HG03439 (cell line): ENCODE measurements around the gene EIF2AK3.

ENCODE experiments used
- ATAC-seq: cut with Tn5 transposase; IDR thresholded peaks from one replicate; pipeline ENCODE4 v1.9.1; 2021; ENCODE audit warnings: mild to moderate bottlenecking, moderate library complexity; ENCODE audit not compliant: unreplicated experiment

EIF2AK3 gene

GRCh38 chr2:88545118-88545517, 82.1 kb downstream of the EIF2AK3 start:
- ATAC-seq: no peak

- no peak for ATAC-seq
Measured at GRCh38 chr2:88543541-88544057, 83.7 kb downstream of the EIF2AK3 start.

GRCh38 chr2:88542668-88543067, 84.6 kb downstream of the EIF2AK3 start:
- no peak for ATAC-seq

DNA sequence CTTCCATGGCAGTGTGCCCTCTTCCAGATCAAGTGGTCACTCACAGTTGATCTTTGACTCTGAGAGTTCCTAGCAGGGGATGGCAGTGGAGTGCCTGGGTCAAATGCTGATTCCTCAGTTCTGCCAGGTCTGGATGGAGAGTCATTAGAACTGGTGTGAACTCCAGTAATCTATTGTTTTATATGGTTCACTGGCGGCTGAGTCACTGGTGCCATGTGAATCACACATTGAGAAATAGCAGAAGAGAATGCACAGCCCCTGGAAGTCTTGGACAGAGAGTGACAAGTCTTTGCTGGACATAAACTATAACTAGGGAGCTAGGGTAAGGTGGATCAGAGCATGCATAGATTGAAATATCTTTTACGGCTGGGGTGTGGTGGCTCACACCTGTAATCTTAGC, 86.9 kb downstream of the EIF2AK3 start:
- ATAC-seq: no peak

GRCh38 chr2:88538362-88538917, 88.8 kb downstream of the EIF2AK3 start:
- no peak for ATAC-seq

GRCh38 chr2:88537640-88538039, 89.6 kb downstream of the EIF2AK3 start:
- no peak for ATAC-seq

GRCh38 chr2:88530081-88530480, 97.2 kb downstream of the EIF2AK3 start:
- ATAC-seq: no peak

DNA sequence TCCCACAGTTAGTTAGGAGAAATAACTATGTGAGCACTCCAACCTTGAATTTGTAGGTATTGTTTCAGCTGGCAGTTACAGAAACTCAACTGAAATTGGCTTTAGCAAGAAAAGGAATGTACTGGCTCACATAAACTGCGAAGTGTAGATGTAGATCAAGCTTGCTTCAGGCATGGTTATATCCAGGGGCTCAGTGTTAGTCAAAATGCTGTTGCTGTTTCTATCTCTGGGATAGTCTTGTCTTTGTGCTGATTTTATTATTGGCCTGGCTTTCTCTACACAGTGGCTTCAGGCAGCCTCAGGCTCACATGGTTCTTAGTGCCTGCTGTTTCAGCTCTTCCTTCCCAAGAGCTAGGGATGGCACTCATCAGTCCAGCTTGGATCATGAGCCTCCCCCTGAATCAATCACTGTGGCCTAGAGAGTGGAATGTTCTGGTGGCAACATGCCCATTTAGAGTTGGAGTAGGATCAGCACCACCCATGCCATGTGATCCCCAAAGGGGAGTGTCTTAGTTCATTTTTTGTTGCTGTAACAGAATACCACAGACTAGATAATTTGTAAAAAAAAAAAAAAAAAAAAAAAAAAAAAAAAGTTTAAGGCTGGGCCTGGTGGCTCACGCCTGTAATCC, 105.7 kb downstream of the EIF2AK3 start:
- ATAC-seq: no peak

GRCh38 chr2:88517759-88518201, 109.5 kb downstream of the EIF2AK3 start:
- ATAC-seq: no peak
